ENCODE data around the gene KRTAP10-11. TPM values are rescaled to one million over a fixed set of nuclear protein-coding genes. Genes with fewer than 3 reads are reported as not detected.
"Not testable (repeated sequence)": the region's sequence is repeated elsewhere in the genome, so short reads cannot be mapped to it uniquely, and the experiment has no call there.

Gene KRTAP10-11
- total RNA-seq, 1 donor from 2014 or later = not detected

DNA sequence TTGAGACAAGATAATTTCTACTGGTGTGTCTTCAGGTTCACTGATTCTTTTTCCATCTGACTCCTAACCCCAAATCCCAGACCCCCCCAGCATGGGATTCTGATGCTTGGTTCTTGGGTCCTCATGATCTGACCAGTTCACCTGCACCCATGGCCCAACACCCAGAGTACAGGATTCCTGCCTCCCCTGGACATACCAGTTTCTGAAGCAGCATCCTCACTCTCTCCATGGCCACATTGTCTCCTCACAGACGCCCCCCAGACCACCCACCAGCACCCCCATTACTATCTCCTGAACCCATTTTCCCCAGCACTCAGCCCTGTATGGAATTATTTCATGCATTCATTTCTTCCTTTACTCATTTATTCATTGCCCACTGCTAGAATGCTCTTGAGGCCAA lies 10.7 kb downstream of the KRTAP10-11 start:
- no peaks in the 10 kb centered on the region for H3K4me1 Mint-ChIP-seq (ENCODE audit: unreplicated experiment)

DNA sequence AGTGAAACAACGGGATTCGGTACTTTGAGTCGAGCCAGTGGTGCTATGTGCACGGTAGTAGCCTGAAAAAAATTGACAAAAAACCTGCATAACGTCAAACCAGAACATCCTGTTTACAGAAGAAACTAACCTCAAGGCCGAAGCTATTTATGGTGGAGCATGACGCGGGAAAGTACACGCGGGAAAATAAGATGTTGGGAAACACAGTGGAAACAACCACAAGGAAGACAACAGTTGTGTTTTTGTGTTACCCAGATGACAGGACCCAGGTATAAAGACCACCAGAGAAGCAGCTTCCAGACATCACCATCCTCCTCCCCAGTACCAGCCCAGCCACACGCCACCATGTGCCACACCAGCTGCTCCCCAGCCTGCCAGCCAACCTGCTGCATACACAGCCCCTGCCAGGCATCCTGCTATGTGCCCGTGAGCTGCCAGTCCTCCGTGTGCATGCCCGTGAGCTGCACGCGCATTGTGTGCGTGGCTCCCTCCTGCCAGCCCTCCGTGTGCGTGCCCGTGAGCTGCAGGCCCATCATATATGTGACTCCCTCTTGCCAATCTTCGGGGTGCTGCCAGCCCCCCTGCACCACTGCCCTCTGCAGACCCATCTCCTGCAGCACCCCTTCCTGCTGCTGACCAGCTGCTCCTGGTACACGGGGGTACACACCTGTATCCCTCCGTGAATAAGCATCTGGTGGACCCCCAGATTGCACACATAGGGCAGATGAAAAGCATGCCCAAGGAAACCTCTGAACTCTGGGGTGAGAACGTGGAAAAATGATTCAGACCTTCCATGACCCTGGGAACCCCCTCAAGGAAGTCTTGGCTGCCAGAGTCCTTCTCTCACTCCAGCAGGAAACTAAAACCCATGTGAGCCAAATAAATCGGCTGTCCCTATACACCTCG lies 11.7 kb downstream of the KRTAP10-11 start, which contains the start of gene KRTAP12-3:
KRTAP12-3 (plus strand) TSS at position 298 of the 906 bp plus-strand sequence; CDS start at position 346, 48 bp downstream.
- Mint-ChIP-seq H3K9me3 (peaks cover 13% of the 10 kb centered on the region), H3K27ac (no peak within 1 kb of the TSS), H3K27me3 (no peaks in the 10 kb centered on the region), H3K4me1 (ENCODE audit: unreplicated experiment) (no peaks in the 10 kb centered on the region), H3K36me3 (no peaks in the 10 kb centered on the region), H3K4me3 (no peak within 1 kb of the TSS)
- peak; percentile 27 for DNase-seq (ENCODE audit: extremely low spot score, unreplicated experiment)
- TF ChIP-seq, protein P1, sequence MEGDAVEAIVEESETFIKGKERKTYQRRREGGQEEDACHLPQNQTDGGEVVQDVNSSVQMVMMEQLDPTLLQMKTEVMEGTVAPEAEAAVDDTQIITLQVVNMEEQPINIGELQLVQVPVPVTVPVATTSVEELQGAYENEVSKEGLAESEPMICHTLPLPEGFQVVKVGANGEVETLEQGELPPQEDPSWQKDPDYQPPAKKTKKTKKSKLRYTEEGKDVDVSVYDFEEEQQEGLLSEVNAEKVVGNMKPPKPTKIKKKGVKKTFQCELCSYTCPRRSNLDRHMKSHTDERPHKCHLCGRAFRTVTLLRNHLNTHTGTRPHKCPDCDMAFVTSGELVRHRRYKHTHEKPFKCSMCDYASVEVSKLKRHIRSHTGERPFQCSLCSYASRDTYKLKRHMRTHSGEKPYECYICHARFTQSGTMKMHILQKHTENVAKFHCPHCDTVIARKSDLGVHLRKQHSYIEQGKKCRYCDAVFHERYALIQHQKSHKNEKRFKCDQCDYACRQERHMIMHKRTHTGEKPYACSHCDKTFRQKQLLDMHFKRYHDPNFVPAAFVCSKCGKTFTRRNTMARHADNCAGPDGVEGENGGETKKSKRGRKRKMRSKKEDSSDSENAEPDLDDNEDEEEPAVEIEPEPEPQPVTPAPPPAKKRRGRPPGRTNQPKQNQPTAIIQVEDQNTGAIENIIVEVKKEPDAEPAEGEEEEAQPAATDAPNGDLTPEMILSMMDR (conservative IDR thresholded peaks at IDR 0.05) = no peak

More for the DNA sequence above, 10.7 kb downstream of the KRTAP10-11 start:
- Mint-ChIP-seq H3K27ac (no peak overlapping the region), H3K9me3 (peaks cover 13% of the 10 kb centered on the region), H3K36me3 (no peaks in the 10 kb centered on the region), H3K27me3 (no peaks in the 10 kb centered on the region), H3K4me3 (no peak overlapping the region)
- TF ChIP-seq, protein P1 (conservative IDR thresholded peaks at IDR 0.05) = no peak
- DNase-seq (ENCODE audit: extremely low spot score, unreplicated experiment) = peak; percentile 40

DNA sequence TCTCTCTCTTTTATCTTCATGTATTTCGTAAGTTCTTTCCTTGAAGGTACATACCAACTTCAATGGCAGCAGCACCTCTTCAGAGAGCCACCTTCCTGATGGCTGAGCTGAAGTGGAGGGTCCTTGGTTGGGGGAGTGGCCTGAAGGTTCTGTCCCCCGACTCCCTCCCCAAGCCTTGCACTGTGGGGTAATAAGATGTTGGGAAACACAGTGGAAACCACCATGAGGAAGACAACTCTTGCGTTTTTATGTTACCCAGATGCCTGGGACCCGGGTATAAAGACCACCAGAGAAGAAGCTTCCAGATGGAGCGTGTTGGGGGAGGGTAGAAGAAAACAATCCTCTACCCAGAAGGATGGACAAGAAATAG lies 12.3 kb downstream of the KRTAP10-11 start:
- Mint-ChIP-seq H3K36me3 (no peaks in the 10 kb centered on the region), H3K4me3 (no peak overlapping the region), H3K27me3 (no peaks in the 10 kb centered on the region), H3K4me1 (ENCODE audit: unreplicated experiment) (no peaks in the 10 kb centered on the region), H3K27ac (no peak overlapping the region), H3K9me3 (peaks cover 13% of the 10 kb centered on the region)
- peak; percentile 22 for DNase-seq (ENCODE audit: extremely low spot score, unreplicated experiment)
- TF ChIP-seq, protein P1 (conservative IDR thresholded peaks at IDR 0.05) = no peak

DNA sequence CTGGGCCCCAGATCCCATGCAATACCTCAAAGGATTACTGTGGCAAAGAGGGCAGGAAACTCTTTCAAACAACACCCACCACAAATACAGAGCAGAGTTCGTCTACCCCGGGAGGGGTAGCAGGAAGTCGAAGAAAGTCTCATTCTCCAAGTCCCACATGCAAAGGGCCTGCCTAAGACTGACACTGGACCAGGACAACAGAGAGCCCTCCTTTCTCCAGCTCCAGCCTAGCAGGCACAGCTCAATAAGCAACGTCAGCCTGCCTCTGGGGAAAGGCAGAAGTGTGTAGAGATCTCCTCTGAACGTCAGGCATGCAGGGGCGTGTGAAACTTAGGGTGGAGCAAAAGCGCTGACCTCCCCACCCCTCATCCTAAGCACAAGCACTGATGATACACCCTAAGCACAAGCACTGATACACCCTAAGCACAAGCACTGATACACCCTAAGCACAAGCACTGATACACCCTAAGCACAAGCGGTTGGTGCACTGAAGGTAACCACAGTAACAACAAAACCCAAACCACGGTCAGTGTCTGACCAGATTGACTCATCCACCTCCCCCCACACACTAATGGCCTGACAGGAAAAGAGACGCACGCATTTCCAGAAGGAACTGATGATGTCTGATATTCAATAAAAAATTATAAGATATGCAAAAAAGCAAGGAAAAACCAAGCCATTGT lies 12.8 kb downstream of the KRTAP10-11 start:
- TF ChIP-seq, protein P1 (conservative IDR thresholded peaks at IDR 0.05) = no peak
- peak; percentile 34 for DNase-seq (ENCODE audit: extremely low spot score, unreplicated experiment)
- Mint-ChIP-seq H3K9me3 (peaks cover 13% of the 10 kb centered on the region), H3K4me3 (no peak overlapping the region), H3K27ac (no peak overlapping the region), H3K36me3 (no peaks in the 10 kb centered on the region), H3K4me1 (ENCODE audit: unreplicated experiment) (no peaks in the 10 kb centered on the region), H3K27me3 (no peaks in the 10 kb centered on the region)

DNA sequence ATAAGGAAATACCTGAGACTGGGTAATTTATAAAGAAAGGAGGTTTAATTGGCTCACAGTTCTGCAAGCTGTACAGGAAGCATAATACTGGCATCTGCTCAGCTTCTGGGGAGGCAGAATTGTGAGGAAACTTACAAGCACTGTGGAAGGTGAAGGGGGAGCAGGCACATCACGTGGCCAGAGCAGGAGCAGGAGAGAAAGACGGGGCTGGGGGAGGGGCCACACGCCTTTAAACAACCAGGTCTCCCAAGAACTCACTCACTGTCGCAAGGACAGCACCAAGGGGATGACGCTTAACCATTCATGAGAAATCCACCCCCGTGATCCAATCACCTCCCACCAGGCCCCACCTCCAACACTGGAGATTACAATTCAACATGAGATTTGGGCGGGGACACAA lies 15.4 kb downstream of the KRTAP10-11 start:
- not testable (repeated sequence) for H3K4me1 Mint-ChIP-seq (ENCODE audit: unreplicated experiment); H3K4me3 Mint-ChIP-seq; H3K9me3 Mint-ChIP-seq; H3K36me3 Mint-ChIP-seq; H3K27me3 Mint-ChIP-seq; H3K27ac Mint-ChIP-seq
- DNase-seq (ENCODE audit: extremely low spot score, unreplicated experiment) = peak; percentile 24

DNA sequence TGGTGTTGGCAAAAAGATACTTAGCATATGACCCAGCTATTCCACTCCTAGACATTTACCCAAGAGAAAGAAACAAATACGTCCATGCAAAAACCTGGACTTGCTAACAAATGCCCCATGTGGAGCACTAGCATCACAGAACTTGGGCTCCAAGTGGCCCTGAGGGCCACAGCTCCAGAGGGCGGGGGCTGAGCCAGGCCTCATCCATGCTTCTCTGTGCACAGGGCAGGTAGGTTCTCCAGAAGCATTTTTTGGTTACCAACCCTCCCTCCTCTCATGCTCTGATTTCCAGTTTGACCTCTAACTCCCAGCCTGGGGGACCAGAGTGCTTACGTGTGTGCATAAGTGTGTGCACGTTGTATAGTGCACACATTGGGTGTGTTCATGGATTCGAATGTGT lies 18.5 kb downstream of the KRTAP10-11 start:
- peak; percentile 24 for DNase-seq (ENCODE audit: extremely low spot score, unreplicated experiment)
- Mint-ChIP-seq H3K9me3 (peaks cover 4% of the 10 kb centered on the region), H3K27me3 (peaks cover 4% of the 10 kb centered on the region), H3K4me3 (no peak overlapping the region), H3K4me1 (ENCODE audit: unreplicated experiment) (no peaks in the 10 kb centered on the region), H3K36me3 (no peaks in the 10 kb centered on the region), H3K27ac (no peak overlapping the region)
- TF ChIP-seq, protein P1 (conservative IDR thresholded peaks at IDR 0.05) = no peak

Data from type B pancreatic cell (in vitro differentiated cells).